ENCODE measurements around the gene MEP1B.

MEP1B gene

DNA sequence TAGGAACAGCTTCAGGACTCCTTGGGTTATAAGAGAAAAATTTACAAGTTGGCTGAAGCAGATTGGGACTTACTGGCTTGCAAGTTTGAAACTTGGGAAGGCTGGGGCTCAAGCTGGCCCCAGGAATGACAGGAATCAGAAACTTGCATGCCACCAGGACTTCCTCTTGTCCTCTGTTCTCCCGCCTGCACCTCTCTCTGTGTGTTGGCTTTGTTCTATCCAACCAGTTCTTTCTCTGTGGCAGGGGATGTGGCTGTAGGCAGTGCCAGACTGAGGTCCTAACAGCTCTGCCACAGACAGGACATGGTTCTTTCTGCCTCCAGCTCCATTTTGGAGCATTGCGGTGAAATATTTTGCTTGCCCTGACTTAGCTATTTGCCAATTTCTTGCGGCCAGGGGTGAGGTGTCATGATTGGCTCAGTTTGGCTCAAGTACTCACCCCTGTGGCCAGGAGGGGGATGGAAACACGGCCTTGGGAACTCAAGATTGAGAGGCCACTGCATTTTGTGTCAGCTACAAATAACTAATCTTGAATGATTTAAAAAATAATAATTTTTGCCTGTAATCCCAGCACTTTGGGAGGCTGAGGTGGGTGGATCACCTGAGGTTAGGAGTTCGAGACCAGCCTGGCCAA, 48.9 kb downstream of the MEP1B start:
- Histone ChIP-seq H3K9me3 (ENCODE audit: low read length) (no peaks in the 10 kb centered on the region), H3K36me3 (ENCODE audit: insufficient read depth, low read length) (no peaks in the 10 kb centered on the region), H3K27ac (ENCODE audit: low read depth, low read length, poor library complexity, severe bottlenecking) (no peak overlapping the region), H3K9ac (ENCODE audit: low read length) (no peak overlapping the region), H2AFZ (ENCODE audit: low read length) (no peak overlapping the region), H3K4me3 (ENCODE audit: low read depth, low read length, poor library complexity, severe bottlenecking) (no peak overlapping the region), H3K79me2 (ENCODE audit: insufficient read depth, low read length) (no peaks in the 10 kb centered on the region), H3K4me1 (ENCODE audit: insufficient read depth, low read length, severe bottlenecking) (no peaks in the 10 kb centered on the region), H4K20me1 (ENCODE audit: insufficient read depth, low read length) (no peaks in the 10 kb centered on the region), H3K27me3 (ENCODE audit: insufficient read depth, low read length) (no peaks in the 10 kb centered on the region), H3K9me2 (ENCODE audit: low read depth, low read length) (no peaks in the 10 kb centered on the region), H3F3A (ENCODE audit: insufficient read depth, low read length) (no peaks in the 10 kb centered on the region), H3K4me2 (ENCODE audit: low read length) (no peak overlapping the region)
- TF ChIP-seq EZH2 (IDR thresholded peaks at IDR 0.05; ENCODE audit: borderline replicate concordance, low read length), result no peak
- TF ChIP-seq, protein P1, sequence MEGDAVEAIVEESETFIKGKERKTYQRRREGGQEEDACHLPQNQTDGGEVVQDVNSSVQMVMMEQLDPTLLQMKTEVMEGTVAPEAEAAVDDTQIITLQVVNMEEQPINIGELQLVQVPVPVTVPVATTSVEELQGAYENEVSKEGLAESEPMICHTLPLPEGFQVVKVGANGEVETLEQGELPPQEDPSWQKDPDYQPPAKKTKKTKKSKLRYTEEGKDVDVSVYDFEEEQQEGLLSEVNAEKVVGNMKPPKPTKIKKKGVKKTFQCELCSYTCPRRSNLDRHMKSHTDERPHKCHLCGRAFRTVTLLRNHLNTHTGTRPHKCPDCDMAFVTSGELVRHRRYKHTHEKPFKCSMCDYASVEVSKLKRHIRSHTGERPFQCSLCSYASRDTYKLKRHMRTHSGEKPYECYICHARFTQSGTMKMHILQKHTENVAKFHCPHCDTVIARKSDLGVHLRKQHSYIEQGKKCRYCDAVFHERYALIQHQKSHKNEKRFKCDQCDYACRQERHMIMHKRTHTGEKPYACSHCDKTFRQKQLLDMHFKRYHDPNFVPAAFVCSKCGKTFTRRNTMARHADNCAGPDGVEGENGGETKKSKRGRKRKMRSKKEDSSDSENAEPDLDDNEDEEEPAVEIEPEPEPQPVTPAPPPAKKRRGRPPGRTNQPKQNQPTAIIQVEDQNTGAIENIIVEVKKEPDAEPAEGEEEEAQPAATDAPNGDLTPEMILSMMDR (IDR thresholded peaks at IDR 0.05; ENCODE audit: low read length), result no peak

DNA sequence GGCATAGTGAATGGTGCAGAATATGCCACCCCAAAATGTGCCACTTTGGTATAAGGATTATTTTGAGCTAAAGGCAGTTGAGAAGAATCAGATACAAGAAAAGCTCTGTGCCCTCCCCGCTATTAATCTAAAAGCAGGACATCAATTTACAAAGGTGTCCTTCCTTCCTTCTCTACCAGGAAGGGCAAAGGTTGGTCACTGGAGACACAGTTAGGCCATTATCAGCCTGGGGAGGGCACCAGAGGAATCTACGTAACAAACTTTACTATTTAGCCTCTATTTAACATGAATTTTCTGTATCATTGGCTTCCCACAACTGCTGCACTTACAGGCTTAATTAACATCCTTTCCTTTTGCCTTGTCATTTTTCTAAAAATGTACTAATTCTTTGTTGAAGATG, 52.6 kb downstream of the MEP1B start:
- no peak for TF ChIP-seq EZH2 (IDR thresholded peaks at IDR 0.05; ENCODE audit: borderline replicate concordance, low read length)
- TF ChIP-seq, protein P1 (IDR thresholded peaks at IDR 0.05; ENCODE audit: low read length), result no peak
- Histone ChIP-seq H3K9me3 (ENCODE audit: low read length) (no peaks in the 10 kb centered on the region), H3K4me3 (ENCODE audit: low read depth, low read length, poor library complexity, severe bottlenecking) (no peak overlapping the region), H3K79me2 (ENCODE audit: insufficient read depth, low read length) (no peaks in the 10 kb centered on the region), H3F3A (ENCODE audit: insufficient read depth, low read length) (no peaks in the 10 kb centered on the region), H3K4me2 (ENCODE audit: low read length) (no peak overlapping the region), H3K36me3 (ENCODE audit: insufficient read depth, low read length) (no peaks in the 10 kb centered on the region), H2AFZ (ENCODE audit: low read length) (no peak overlapping the region), H3K9ac (ENCODE audit: low read length) (no peak overlapping the region), H3K4me1 (ENCODE audit: insufficient read depth, low read length, severe bottlenecking) (no peaks in the 10 kb centered on the region), H4K20me1 (ENCODE audit: insufficient read depth, low read length) (no peaks in the 10 kb centered on the region), H3K9me2 (ENCODE audit: low read depth, low read length) (no peaks in the 10 kb centered on the region), H3K27me3 (ENCODE audit: insufficient read depth, low read length) (no peaks in the 10 kb centered on the region), H3K27ac (ENCODE audit: low read depth, low read length, poor library complexity, severe bottlenecking) (no peak overlapping the region)

DNA sequence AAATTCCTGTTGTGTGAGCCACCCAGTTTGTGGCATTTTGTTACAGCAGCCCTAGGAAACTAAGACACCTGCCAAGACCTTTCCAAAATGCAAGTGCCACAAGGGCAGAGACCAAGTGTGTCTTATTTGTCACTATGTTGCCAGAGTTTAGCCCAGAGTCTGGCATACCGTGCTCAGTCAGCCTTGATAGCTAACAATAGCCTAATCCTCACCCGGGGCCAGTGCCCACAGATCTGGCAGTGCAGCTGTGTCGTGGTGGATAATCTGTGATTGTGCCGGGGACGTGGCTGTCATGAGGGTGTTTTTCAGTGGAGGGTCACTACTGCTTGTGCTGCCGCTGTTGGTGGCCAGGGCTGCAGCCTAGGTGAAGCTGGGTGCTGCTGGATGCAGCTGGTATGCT, 53.5 kb downstream of the MEP1B start:
- Histone ChIP-seq H3K4me1 (ENCODE audit: insufficient read depth, low read length, severe bottlenecking) (no peaks in the 10 kb centered on the region), H2AFZ (ENCODE audit: low read length) (no peak overlapping the region), H3K9me2 (ENCODE audit: low read depth, low read length) (no peaks in the 10 kb centered on the region), H3F3A (ENCODE audit: insufficient read depth, low read length) (no peaks in the 10 kb centered on the region), H3K4me2 (ENCODE audit: low read length) (no peak overlapping the region), H3K27ac (ENCODE audit: low read depth, low read length, poor library complexity, severe bottlenecking) (no peak overlapping the region), H4K20me1 (ENCODE audit: insufficient read depth, low read length) (no peaks in the 10 kb centered on the region), H3K4me3 (ENCODE audit: low read depth, low read length, poor library complexity, severe bottlenecking) (no peak overlapping the region), H3K36me3 (ENCODE audit: insufficient read depth, low read length) (no peaks in the 10 kb centered on the region), H3K9ac (ENCODE audit: low read length) (no peak overlapping the region), H3K79me2 (ENCODE audit: insufficient read depth, low read length) (no peaks in the 10 kb centered on the region), H3K27me3 (ENCODE audit: insufficient read depth, low read length) (no peaks in the 10 kb centered on the region), H3K9me3 (ENCODE audit: low read length) (no peaks in the 10 kb centered on the region)
- TF ChIP-seq EZH2 (IDR thresholded peaks at IDR 0.05; ENCODE audit: borderline replicate concordance, low read length), result no peak
- TF ChIP-seq, protein P1 (IDR thresholded peaks at IDR 0.05; ENCODE audit: low read length), result no peak

All from OCI-LY1 (cell line).